22Rv1 (cell line): Measurements from ENCODE around the gene CNOT1.

Experiments
- CTCF ChIP-seq: fragments of 450-650 bp; IDR thresholded peaks from 2 replicates; pipeline ENCODE4 v1.5.1; 2017; ENCODE audit warnings: mild to moderate bottlenecking
- ZFX ChIP-seq: fragments of 450-650 bp; IDR thresholded peaks from 2 replicates; pipeline ENCODE4 v1.6.1; 2017; ENCODE audit warnings: antibody characterized with exemption, borderline replicate concordance

GRCh38 chr16:58508671-58509251 is 120.9 kb downstream of the CNOT1 start:
- TF ChIP-seq ZFX = no peak
- no peak for TF ChIP-seq CTCF
